Stomach (tissue), 4 donors: ENCODE results near the gene MTHFD2L.
"Not testable (repeated sequence)": the region's sequence is repeated elsewhere in the genome, so short reads cannot be mapped to it uniquely, and the experiment has no call there.

Experiments
- POLR2A ChIP-seq, 4 donors: fragments of 450-650 bp; IDR thresholded peaks; one replicate each; pipeline ENCODE4 v1.6.1; 2016; ENCODE audit warnings: antibody characterized with exemption in 4 of 4, control low read depth in 2 of 4, mild to moderate bottlenecking in 1 of 4, moderate library complexity in 1 of 4
- TF ChIP-seq, protein P1 (sequence below), 7 experiments: fragments of 450-650 bp in 4 of 7; fragments of 200-600 bp in 3 of 7; sonication (generic) in 3 of 7; IDR thresholded peaks; one replicate each; pipeline ENCODE4 v1.5.1; 2016 to 2019; ENCODE audit warnings: antibody characterized with exemption in 7 of 7, control low read depth in 2 of 7, mild to moderate bottlenecking in 1 of 7

DNA sequence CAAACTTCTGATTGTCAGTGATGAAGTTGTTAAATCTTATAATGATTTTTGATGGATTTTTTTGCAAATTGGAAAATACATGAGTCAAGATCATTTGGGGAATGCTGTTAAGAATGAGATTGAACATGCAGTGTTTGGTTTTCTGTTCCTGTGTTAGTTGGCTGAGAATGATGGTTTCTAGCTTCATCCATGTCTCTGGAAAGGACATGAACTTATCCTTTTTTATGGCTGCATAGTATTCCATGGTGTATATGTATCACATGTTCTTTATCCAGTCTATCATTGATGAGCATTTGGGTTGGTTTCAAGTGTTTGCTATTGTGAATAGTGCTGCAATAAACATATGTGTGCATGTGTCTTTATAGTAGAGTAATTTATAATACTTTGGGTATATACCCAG lies 182.5 kb downstream of the MTHFD2L start:
- TF ChIP-seq, protein P1, sequence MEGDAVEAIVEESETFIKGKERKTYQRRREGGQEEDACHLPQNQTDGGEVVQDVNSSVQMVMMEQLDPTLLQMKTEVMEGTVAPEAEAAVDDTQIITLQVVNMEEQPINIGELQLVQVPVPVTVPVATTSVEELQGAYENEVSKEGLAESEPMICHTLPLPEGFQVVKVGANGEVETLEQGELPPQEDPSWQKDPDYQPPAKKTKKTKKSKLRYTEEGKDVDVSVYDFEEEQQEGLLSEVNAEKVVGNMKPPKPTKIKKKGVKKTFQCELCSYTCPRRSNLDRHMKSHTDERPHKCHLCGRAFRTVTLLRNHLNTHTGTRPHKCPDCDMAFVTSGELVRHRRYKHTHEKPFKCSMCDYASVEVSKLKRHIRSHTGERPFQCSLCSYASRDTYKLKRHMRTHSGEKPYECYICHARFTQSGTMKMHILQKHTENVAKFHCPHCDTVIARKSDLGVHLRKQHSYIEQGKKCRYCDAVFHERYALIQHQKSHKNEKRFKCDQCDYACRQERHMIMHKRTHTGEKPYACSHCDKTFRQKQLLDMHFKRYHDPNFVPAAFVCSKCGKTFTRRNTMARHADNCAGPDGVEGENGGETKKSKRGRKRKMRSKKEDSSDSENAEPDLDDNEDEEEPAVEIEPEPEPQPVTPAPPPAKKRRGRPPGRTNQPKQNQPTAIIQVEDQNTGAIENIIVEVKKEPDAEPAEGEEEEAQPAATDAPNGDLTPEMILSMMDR (IDR thresholded peaks at IDR 0.05) = not testable (repeated sequence)
- not testable (repeated sequence) for TF ChIP-seq POLR2A (IDR thresholded peaks at IDR 0.05)
